Type B pancreatic cell (in vitro differentiated cells): ENCODE results near the gene RTKN2. TPM values are rescaled to one million over a fixed set of nuclear protein-coding genes. Genes with fewer than 3 reads are reported as not detected.

ENCODE experiments used
- DNase-seq: peaks from one replicate; pipeline ENCODE4 v3.0.0; 2021; ENCODE audit warnings: mixed read lengths; ENCODE audit not compliant: unreplicated experiment; ENCODE audit errors: extremely low spot score
- H3K27ac Mint-ChIP-seq: 2 replicates; pipeline ENCODE4 v1.8.0; 2021; ENCODE audit warnings: mild to moderate bottlenecking, mixed read lengths
- H3K27me3 Mint-ChIP-seq: 2 replicates; pipeline ENCODE4 v1.8.0; 2021; ENCODE audit warnings: mixed read lengths
- H3K36me3 Mint-ChIP-seq: 2 replicates; pipeline ENCODE4 v1.8.0; 2021; ENCODE audit warnings: mixed read lengths
- H3K4me1 Mint-ChIP-seq: one replicate; pipeline ENCODE4 v1.8.0; 2021; ENCODE audit warnings: mixed read lengths; ENCODE audit not compliant: unreplicated experiment
- H3K4me3 Mint-ChIP-seq: 2 replicates; pipeline ENCODE4 v1.8.0; 2021; ENCODE audit warnings: mild to moderate bottlenecking, mixed read lengths
- H3K9me3 Mint-ChIP-seq: 2 replicates; pipeline ENCODE4 v1.8.0; 2021; ENCODE audit warnings: mixed read lengths
- total RNA-seq: library from RNA; stranded (reverse); gene quantifications from 2 replicates; pipeline ENCODE4 v1.2.1, GENCODE V29; 2021; ENCODE audit warnings: low replicate concordance
- TF ChIP-seq, protein P1 (sequence below): fragments of 200-600 bp; sonication (generic); conservative IDR thresholded peaks from 2 replicates; pipeline ENCODE4 v1.5.0; 2021; ENCODE audit warnings: antibody characterized with exemption, mild to moderate bottlenecking

RTKN2 gene
- total RNA-seq, 1 donor from 2014 or later = 10.0 TPM

DNA sequence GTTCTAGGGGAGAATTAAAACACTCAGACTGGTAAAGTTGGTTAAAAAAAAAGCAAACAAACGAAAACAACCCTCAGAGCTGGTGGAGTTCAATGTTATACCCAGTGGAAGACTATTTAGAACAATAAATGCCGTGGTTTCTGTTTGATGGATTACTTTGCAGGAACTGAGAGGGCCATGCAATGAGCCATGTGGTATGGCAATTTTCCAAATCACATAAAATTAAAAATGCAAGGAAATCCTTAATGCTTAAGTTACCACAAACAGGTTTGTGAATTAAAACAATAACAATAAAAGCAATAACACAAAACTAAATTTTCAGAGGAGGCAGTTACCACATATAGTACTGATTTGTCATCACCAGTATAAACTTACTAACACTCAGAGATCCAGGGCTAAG, 96.9 kb downstream of the RTKN2 start:
- Mint-ChIP-seq H3K36me3 (peaks cover 3% of the 10 kb centered on the region), H3K27ac (no peak overlapping the region), H3K4me3 (no peak overlapping the region), H3K27me3 (no peaks in the 10 kb centered on the region), H3K4me1 (peaks cover 5% of the 10 kb centered on the region), H3K9me3 (peaks cover 11% of the 10 kb centered on the region)
- DNase-seq = no peak
- TF ChIP-seq, protein P1, sequence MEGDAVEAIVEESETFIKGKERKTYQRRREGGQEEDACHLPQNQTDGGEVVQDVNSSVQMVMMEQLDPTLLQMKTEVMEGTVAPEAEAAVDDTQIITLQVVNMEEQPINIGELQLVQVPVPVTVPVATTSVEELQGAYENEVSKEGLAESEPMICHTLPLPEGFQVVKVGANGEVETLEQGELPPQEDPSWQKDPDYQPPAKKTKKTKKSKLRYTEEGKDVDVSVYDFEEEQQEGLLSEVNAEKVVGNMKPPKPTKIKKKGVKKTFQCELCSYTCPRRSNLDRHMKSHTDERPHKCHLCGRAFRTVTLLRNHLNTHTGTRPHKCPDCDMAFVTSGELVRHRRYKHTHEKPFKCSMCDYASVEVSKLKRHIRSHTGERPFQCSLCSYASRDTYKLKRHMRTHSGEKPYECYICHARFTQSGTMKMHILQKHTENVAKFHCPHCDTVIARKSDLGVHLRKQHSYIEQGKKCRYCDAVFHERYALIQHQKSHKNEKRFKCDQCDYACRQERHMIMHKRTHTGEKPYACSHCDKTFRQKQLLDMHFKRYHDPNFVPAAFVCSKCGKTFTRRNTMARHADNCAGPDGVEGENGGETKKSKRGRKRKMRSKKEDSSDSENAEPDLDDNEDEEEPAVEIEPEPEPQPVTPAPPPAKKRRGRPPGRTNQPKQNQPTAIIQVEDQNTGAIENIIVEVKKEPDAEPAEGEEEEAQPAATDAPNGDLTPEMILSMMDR = no peak

DNA sequence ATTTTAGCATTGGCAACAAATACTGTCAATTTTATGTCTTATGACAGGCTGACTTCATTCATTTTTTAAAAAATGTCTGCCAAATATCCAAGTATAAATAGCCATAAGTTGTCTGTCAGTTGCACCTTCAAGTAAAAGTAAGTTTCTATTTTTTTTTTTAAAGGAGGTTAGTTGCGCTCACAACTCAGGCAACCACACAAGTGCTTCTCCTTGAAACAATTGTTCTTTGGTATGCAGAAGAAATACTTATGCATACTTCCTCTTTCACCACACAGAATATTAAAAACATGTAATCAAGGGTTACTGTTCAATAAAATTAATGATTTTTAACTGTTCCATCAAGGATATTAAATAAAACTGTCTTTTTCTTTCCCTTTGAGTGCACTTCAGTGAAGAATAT, 97.9 kb downstream of the RTKN2 start:
- DNase-seq = no peak
- TF ChIP-seq, protein P1 = no peak
- peaks cover 3% of the 10 kb centered on the region for H3K36me3 Mint-ChIP-seq
- no peak overlapping the region for H3K4me3 Mint-ChIP-seq
- no peak overlapping the region for H3K27ac Mint-ChIP-seq
- no peaks in the 10 kb centered on the region for H3K27me3 Mint-ChIP-seq
- peaks cover 12% of the 10 kb centered on the region for H3K4me1 Mint-ChIP-seq
- peaks cover 11% of the 10 kb centered on the region for H3K9me3 Mint-ChIP-seq

DNA sequence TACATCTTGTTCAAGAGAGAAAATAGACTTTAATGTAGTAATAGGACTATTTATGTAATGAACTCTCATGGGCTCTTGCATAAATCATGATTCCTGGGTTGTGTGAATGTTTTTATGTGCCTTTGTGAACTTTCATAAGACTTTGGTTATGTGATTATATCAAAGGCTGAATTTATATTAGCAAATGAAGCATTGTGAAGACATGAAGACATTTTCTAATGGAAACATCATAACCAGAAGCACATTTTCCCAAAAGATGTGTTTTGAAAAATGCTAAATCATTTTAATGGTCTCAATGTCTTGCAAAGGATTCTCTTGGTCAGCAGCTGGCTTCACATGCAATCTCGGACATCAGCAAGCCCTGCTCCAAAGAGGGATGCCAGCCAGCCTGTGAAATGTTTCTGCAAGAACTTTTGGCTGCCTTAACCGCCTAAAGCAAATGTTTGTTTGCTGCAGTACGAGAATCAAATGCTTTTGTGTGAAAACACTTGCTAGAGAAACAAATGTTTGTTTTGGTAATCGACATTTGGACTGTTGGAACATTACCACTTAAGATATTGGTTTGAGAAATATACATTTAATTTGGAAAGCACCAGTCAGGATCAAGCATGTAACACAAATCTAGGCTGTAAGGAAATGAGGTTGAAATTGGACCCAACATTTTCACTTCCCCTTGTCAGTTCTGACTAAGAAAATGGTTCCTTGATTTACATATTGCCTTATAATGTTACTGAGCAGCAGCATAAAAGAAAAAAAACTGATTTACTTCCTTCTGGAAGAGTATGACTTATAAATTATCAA, 102.1 kb downstream of the RTKN2 start:
- Mint-ChIP-seq H3K4me3 (no peak overlapping the region), H3K4me1 (peaks cover 12% of the 10 kb centered on the region), H3K27ac (no peak overlapping the region), H3K9me3 (no peaks in the 10 kb centered on the region), H3K36me3 (no peaks in the 10 kb centered on the region), H3K27me3 (no peaks in the 10 kb centered on the region)
- DNase-seq = no peak
- TF ChIP-seq, protein P1 = no peak

DNA sequence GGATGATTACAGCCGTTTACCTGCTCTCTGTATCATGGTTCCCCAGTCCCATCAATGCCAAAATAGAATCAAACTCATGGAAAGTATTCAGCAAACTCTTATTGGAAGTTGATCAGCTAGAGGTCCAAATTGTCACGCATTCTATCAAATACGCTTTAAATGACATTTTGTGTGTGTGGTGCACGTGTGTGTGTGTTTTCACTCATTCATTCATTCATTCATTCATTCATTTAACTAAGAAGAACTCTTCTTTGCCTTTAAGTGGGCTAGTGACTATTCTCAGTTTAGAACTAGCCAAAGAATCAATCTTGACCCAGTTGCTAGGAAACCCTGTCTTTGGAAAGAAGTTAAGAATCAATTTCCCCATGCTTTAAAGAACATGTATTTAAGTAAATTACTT, 102.8 kb downstream of the RTKN2 start:
- no peak overlapping the region for H3K4me3 Mint-ChIP-seq
- no peaks in the 10 kb centered on the region for H3K27me3 Mint-ChIP-seq
- H3K9me3 Mint-ChIP-seq = no peaks in the 10 kb centered on the region
- TF ChIP-seq, protein P1 = no peak
- no peak for DNase-seq
- H3K36me3 Mint-ChIP-seq = no peaks in the 10 kb centered on the region
- H3K27ac Mint-ChIP-seq = no peak overlapping the region
- peaks cover 12% of the 10 kb centered on the region for H3K4me1 Mint-ChIP-seq

DNA sequence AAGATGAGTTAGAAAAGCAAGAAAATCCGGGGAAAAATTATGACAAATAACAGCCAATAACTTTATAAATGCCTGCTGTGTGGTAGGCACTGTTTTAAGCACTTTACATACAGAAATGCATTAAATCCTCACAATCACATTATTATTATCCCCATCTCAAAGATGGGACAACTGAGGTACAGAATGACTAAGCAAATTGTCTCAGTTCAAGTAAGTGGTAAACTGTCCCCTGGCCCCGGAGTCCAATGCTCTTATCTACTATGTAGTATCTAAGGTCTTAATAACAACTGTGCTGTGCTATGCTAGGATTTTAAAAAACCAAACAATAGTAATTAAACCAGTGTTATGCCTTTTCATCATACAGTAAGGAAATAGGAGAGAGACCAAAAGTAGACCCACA, 105.6 kb downstream of the RTKN2 start:
- DNase-seq = no peak
- Mint-ChIP-seq H3K27ac (no peak overlapping the region), H3K27me3 (no peaks in the 10 kb centered on the region), H3K4me3 (no peak overlapping the region), H3K36me3 (no peaks in the 10 kb centered on the region), H3K9me3 (no peaks in the 10 kb centered on the region), H3K4me1 (peaks cover 12% of the 10 kb centered on the region)
- TF ChIP-seq, protein P1 = no peak
